Stimulated activated naive CD8-positive, alpha-beta T cell treated with anti-CD3 and anti-CD28 coated beads, Interleukin-15, Interleukin-2, amounts not matched to agents 100 ng/mL and 50 ng/mL, for 24 hours (primary cell): ENCODE results near the gene TMEM150C.

ENCODE experiments used
- H3K27ac Mint-ChIP-seq: one replicate; pipeline ENCODE4 v1.8.0; 2021; ENCODE audit warnings: mild to moderate bottlenecking, mixed read lengths
- H3K27me3 Mint-ChIP-seq: one replicate; pipeline ENCODE4 v1.8.0; 2021; ENCODE audit warnings: mixed read lengths
- H3K36me3 Mint-ChIP-seq: one replicate; pipeline ENCODE4 v1.8.0; 2021; ENCODE audit warnings: low read depth, mixed read lengths
- H3K4me1 Mint-ChIP-seq: one replicate; pipeline ENCODE4 v1.8.0; 2021; ENCODE audit warnings: low read depth, mixed read lengths
- H3K4me3 Mint-ChIP-seq: one replicate; pipeline ENCODE4 v1.8.0; 2021; ENCODE audit warnings: mild to moderate bottlenecking, mixed read lengths
- H3K9me3 Mint-ChIP-seq: one replicate; pipeline ENCODE4 v1.8.0; 2021; ENCODE audit warnings: mixed read lengths

The TMEM150C gene

DNA sequence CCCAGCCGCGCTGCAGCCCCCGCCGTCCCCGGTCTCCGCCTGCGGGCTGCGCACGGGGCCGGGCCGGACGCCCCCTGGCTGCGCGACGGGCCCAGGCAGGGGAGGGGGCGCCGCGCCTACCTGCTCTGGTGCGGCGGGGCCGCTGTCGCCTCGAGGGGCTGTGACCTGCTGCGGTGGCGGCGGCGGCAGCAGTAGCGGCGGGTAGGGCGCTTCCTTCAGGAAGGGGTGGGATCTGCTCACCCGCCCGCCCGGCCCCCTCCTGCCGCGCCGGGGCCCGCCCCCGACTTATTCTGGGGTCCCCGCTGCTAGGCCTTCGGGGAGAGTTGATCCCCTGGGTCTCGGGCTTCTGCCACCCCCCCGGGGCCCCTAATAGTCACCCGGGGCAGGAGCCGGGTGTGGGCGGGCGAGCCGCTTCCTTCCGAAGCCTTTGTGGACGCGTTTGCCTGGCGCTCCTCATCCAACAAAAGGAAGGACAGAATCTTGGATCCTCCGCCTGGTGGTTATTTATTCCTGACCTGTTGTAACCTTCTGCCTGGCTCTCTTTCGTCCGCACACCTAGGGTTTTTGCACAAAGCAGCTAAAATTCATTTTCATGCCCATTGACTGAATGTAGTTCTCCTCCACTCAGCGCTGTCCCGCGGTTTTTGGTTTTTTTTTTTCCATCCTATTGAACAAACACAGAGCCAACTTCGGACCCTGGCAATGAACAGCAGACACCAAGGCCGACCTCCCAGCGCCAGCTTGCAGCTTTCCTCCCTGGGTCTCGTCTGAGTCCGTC lies at the start of gene TMEM150C:
TMEM150C (minus strand) TSS at position 203 of the 778 bp plus-strand sequence. CDS start 57,331 bp downstream, outside the sequence.
- peak within 1 kb of the TSS; percentile 34 for H3K27ac Mint-ChIP-seq
- peaks cover 67% of the 10 kb centered on the region for H3K27me3 Mint-ChIP-seq

DNA sequence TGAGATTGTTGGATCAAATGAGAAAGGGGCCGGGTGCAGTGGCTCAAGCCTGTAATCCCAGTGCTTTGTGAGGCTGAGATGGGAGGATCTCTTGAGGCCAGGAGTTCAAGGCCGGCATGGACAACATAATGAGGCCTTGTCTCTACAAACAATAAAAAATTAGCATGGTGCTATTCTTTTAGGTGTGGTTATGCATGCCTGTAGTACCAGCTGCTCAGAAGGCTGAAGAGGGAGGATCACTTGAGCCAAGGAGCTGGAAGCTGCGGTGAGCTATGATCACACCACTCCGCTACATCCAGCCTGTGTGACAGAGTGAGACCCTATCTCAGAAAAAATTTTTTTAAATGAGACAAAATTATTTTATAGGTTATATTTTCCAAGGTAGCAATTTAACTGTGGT lies 49.7 kb upstream of the TMEM150C start:
- no peak overlapping the region for H3K27ac Mint-ChIP-seq
- H3K4me3 Mint-ChIP-seq, result no peak overlapping the region
- H3K9me3 Mint-ChIP-seq, result no peaks in the 10 kb centered on the region
- no peaks in the 10 kb centered on the region for H3K36me3 Mint-ChIP-seq
- H3K27me3 Mint-ChIP-seq, result no peaks in the 10 kb centered on the region
- no peaks in the 10 kb centered on the region for H3K4me1 Mint-ChIP-seq

More for the DNA sequence above, at the start of gene TMEM150C:
- Mint-ChIP-seq H3K4me1 (peaks cover 13% of the 10 kb centered on the region), H3K9me3 (no peaks in the 10 kb centered on the region), H3K4me3 (peak within 1 kb of the TSS; percentile 75), H3K36me3 (no peaks in the 10 kb centered on the region)

DNA sequence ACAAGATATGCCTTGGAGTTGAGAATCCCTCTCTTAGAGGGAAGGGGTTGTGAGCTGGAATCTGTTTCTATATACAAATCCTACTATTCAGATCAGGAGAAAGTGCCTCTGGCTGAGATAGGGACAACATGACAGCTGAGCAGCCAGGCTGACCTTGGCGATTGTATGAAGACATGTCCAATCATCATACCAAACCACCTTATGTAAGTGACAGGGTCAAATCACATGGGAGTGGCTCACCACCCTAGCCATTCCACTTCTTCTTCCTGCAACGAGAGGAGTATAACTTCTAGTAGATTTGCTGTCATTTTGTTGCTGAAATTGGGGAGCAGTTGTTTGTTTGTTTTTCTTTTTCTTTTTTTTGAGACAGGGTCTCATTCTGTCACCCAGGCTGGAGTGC lies 48.3 kb upstream of the TMEM150C start:
- Mint-ChIP-seq H3K4me3 (no peak overlapping the region), H3K27me3 (no peaks in the 10 kb centered on the region), H3K4me1 (no peaks in the 10 kb centered on the region), H3K27ac (peak overlapping the region; percentile 11), H3K9me3 (no peaks in the 10 kb centered on the region), H3K36me3 (no peaks in the 10 kb centered on the region)

DNA sequence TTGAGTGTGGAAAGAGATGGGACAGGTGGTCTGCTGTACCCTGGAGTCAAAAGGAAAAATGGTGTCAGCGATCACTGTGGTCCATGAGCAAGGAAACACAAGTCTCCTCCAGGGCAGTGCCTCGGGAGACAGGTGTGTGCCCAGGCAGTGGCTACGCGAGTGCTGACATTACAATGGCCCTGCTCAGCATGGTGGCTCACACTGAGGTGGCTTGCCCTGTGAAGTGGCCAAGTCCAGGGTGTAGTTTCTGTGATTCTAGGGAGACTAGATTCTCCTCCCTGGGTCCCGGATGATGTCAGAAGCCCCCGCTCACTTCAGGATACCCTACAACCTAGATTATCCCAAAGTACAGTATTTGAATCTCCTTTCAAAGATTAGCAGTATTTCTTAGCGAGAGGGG lies 44.8 kb upstream of the TMEM150C start:
- H3K27me3 Mint-ChIP-seq, result no peaks in the 10 kb centered on the region
- no peak overlapping the region for H3K4me3 Mint-ChIP-seq
- no peaks in the 10 kb centered on the region for H3K4me1 Mint-ChIP-seq
- no peaks in the 10 kb centered on the region for H3K36me3 Mint-ChIP-seq
- H3K9me3 Mint-ChIP-seq, result no peaks in the 10 kb centered on the region
- no peak overlapping the region for H3K27ac Mint-ChIP-seq

DNA sequence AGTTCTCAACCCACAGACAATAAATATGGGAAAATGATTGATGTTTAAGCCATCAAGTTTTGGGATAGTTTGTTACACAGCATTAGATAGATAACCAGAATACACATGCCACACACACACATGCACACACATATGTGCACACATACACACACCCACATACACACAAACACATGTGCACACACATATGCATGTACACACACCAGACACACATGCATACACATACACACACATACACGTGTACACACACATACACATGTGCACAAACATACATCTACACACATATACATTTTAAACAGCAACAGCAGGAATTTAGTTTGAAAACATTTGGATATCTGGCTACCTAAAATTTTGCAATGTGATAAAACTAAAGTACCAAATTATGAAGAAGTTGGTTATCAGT lies 42.7 kb upstream of the TMEM150C start:
- no peaks in the 10 kb centered on the region for H3K27me3 Mint-ChIP-seq
- no peak overlapping the region for H3K4me3 Mint-ChIP-seq
- no peaks in the 10 kb centered on the region for H3K36me3 Mint-ChIP-seq

DNA sequence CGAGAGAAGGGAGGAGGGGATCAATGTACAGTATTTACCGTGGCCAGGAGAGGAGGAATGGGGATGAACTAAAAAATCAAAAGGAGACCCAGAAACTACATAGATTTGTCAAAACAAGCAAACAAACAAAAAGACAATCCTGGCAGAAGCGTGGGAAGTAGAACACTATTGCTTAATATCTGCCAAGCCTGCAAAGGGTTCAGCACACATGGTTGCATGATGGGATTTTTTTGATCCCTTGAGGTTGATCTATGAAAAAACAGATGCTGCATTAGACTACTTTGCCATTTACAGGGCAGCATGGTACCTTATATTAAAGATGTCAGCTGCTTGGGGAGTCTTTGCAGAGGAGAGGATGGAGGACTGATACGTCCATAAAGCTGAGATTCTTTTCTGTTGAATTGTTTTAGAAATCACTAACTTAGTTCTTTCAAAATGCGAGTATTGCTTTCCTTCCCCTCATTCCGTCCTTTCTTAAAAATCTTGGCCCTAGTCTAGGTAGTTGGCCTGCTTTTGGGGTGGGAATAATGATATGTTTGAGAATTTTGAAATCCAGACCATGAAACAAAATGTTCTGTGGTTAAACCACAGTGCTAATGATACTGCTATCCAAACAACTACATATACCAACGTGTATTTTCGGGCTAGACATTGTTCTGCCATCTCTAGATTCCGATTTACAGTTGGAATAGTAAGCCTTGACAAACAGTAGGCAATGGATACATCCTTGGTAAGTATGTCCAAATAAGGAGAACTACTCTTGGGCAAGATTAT lies 39.6 kb upstream of the TMEM150C start:
- Mint-ChIP-seq H3K4me1 (no peaks in the 10 kb centered on the region), H3K4me3 (no peak overlapping the region), H3K27me3 (peaks cover 5% of the 10 kb centered on the region), H3K27ac (no peak overlapping the region), H3K9me3 (no peaks in the 10 kb centered on the region), H3K36me3 (no peaks in the 10 kb centered on the region)

More for the DNA sequence above, 42.7 kb upstream of the TMEM150C start:
- Mint-ChIP-seq H3K27ac (peak overlapping the region; percentile 14), H3K4me1 (no peaks in the 10 kb centered on the region), H3K9me3 (no peaks in the 10 kb centered on the region)

DNA sequence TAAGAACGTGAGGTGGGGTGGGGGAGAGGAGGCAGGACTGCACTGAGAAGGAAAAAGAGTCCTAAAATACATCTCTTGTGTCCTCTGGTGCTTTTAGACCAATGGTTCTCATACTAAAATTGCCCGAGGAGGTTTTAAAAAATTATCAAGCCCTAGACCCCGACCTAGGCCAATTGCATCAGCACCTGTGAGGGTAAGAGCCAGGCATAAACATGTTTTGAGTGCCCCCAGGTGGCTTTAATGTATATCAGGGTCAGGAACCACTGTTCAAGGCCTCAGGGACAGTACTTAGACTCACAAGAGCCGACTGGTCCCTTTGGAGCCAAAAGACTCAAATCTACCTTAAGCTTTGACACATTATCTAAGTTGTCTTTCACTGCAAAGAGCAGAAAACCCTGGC lies 37.5 kb upstream of the TMEM150C start:
- H3K4me1 Mint-ChIP-seq, result no peaks in the 10 kb centered on the region
- no peak overlapping the region for H3K4me3 Mint-ChIP-seq
- H3K36me3 Mint-ChIP-seq, result no peaks in the 10 kb centered on the region
- no peak overlapping the region for H3K27ac Mint-ChIP-seq
- H3K9me3 Mint-ChIP-seq, result no peaks in the 10 kb centered on the region
- peaks cover 5% of the 10 kb centered on the region for H3K27me3 Mint-ChIP-seq

DNA sequence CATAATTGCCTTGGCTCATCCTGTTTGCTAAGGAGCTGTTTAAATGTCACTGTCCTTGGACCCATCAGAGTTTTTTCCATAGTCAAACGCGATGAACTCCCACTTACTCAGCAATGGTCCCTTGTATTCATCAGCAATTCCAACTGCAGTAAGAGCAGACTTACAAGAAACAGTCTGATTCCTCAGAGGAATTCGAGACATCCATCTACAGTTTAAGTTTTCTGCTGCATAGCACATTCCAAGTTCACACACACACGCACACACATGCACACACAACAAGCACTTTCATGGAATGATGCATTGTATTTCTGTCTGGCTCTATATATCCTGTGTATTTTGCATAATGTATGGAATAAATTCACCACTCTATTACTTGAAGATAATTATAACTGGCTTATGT lies 32.7 kb upstream of the TMEM150C start:
- no peaks in the 10 kb centered on the region for H3K4me1 Mint-ChIP-seq
- no peak overlapping the region for H3K27ac Mint-ChIP-seq
- H3K36me3 Mint-ChIP-seq, result no peaks in the 10 kb centered on the region
- H3K9me3 Mint-ChIP-seq, result no peaks in the 10 kb centered on the region
- peaks cover 12% of the 10 kb centered on the region for H3K27me3 Mint-ChIP-seq
- no peak overlapping the region for H3K4me3 Mint-ChIP-seq

DNA sequence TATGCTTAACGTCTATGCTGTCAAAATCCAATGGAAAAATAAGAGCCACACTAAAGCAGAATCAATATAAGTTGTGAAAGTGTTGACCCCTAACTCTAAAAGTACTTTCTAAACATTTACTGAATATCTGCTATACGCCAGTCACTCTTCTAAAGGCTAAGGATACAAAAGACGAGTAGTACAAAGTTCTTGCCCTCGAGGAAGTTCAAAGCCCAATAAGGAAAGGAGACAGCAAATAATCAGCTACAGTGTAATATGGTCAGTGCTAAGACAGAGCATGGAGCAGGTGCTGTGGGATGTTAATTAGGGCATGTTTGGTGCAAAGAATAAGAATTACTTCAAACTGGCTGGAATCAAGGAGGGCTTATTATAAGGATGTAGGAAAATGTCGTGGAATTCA lies 31.6 kb upstream of the TMEM150C start:
- Mint-ChIP-seq H3K36me3 (no peaks in the 10 kb centered on the region), H3K4me1 (no peaks in the 10 kb centered on the region), H3K9me3 (no peaks in the 10 kb centered on the region), H3K4me3 (no peak overlapping the region), H3K27ac (no peak overlapping the region), H3K27me3 (peaks cover 12% of the 10 kb centered on the region)

DNA sequence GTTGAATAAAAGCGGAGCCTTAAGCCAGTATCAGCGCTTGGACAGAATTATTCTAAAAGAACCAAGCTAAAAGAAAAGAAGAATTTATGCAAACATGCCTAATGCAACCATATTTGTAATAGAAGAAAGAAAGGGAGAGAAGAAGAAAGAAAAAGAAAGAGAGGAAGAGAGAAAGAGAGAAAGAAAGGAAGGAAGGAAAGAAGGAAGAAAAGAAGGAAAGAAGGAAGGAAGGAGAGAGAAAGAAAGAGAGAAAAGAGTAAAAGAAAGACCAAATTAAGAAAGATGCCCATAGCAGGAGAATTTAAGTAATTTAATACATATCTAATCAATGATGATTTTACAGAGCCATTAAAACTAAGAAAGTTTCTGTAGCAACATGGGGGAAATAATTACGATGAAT lies 30.9 kb upstream of the TMEM150C start:
- Mint-ChIP-seq H3K36me3 (no peaks in the 10 kb centered on the region), H3K9me3 (no peaks in the 10 kb centered on the region), H3K4me1 (no peaks in the 10 kb centered on the region), H3K27me3 (peaks cover 12% of the 10 kb centered on the region), H3K27ac (no peak overlapping the region), H3K4me3 (no peak overlapping the region)

DNA sequence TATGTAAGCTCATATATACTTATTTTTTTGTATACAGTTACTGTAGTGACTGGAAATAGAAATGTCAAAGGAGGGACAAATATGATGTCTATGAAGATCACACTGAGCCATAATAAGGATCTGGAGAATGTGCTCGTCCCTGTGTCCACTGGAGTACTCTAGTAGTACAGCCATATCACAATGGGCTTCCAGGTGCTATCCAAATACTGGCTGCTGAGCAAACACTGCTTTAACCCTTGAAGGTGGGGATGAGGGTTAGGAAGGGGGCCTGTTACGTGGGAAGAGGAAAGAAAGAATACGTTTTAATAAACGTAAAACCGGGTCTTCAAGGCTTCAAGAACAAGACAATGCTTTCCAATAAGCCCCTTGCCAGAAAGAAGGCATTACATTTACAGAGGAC lies 29.8 kb upstream of the TMEM150C start:
- Mint-ChIP-seq H3K9me3 (no peaks in the 10 kb centered on the region), H3K36me3 (no peaks in the 10 kb centered on the region), H3K27ac (no peak overlapping the region), H3K4me3 (no peak overlapping the region), H3K4me1 (no peaks in the 10 kb centered on the region), H3K27me3 (peaks cover 7% of the 10 kb centered on the region)

DNA sequence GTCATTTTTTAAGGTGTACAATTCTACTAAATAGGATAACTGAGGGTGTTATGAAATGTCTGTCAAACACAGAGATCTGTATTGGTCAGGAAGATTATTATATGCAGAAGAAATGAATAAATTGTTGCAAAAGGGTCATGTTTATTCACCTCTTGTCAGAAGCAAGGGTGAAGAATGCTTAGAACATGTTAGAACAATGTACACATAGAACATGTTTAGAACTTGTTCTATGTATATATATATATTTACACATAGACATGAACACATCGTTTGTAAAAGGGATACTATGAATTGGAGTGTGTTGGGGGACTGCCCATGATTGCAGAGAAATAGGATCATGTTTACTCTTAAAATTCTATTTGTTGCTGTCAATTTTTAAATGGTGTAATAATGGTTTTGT lies 28.0 kb upstream of the TMEM150C start:
- H3K27ac Mint-ChIP-seq, result no peak overlapping the region
- no peaks in the 10 kb centered on the region for H3K36me3 Mint-ChIP-seq
- no peak overlapping the region for H3K4me3 Mint-ChIP-seq
- no peaks in the 10 kb centered on the region for H3K4me1 Mint-ChIP-seq
- H3K27me3 Mint-ChIP-seq, result peaks cover 7% of the 10 kb centered on the region
- no peaks in the 10 kb centered on the region for H3K9me3 Mint-ChIP-seq

DNA sequence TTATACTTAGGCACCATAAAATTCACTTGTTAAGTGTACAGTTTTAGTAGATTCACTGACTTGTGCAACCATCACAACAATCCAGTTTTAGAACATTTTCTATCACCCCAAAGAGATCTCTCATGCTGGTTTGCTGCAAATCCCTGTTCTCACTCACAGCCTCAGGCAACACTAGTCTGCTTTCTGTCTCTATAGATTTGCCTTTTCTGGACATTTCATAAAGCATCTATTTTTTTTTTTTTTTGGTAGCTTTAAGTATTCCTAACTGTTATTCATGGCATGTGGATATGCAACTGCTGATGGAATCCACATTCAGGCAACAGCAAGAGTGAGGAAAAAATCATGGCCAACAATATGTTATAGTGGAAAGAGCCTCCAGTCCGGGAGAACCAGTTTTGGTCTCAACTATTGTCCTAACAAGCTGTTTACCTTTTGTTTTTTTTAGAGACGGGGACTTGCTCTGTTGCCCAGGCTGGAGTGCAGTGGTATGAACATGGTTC lies 27.0 kb upstream of the TMEM150C start:
- H3K27ac Mint-ChIP-seq, result no peak overlapping the region
- H3K4me3 Mint-ChIP-seq, result no peak overlapping the region
- H3K9me3 Mint-ChIP-seq, result no peaks in the 10 kb centered on the region
- H3K4me1 Mint-ChIP-seq, result no peaks in the 10 kb centered on the region
- peaks cover 7% of the 10 kb centered on the region for H3K27me3 Mint-ChIP-seq
- no peaks in the 10 kb centered on the region for H3K36me3 Mint-ChIP-seq

DNA sequence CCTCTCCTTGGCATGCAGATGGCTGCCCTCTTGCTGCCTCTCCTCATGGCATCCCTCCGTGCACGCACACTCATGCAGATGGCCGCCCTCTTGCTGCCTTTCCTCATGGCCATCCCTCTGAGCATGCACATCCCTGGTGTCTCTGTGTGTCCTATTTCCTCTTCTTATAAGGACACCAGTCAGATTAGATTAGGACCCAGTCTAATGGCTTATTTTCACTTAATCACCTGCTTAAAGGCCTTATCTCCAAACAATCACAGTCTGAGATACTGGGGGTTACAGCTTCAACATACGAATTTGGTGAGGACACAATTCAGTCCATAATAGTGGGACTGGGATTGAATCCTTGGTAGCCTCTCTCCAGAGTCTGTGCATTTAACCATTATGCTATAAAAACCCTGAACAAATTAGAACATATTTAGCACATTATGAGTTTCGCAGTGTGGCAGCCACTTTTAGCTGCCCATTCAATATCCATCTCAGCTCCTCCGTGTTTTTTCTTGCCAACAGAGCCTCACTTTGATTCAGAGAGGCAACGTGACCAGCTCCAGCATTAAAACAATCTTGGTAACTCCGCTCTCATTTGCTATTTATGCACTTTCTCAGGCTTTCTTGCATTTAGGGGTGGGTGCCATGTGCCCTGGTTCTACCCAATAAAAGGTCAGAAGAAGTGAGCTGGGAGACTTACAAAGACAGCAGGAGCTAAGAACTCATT lies 26.2 kb upstream of the TMEM150C start:
- H3K27ac Mint-ChIP-seq, result no peak overlapping the region
- no peak overlapping the region for H3K4me3 Mint-ChIP-seq
- H3K36me3 Mint-ChIP-seq, result no peaks in the 10 kb centered on the region
- H3K27me3 Mint-ChIP-seq, result peaks cover 10% of the 10 kb centered on the region
- H3K9me3 Mint-ChIP-seq, result no peaks in the 10 kb centered on the region
- H3K4me1 Mint-ChIP-seq, result no peaks in the 10 kb centered on the region
